CD14-positive monocyte (primary cell): ENCODE measurements around the gene TRABD. TPM values are rescaled to one million over a fixed set of nuclear protein-coding genes. Genes with fewer than 3 reads are reported as not detected.
A peak's percentile ranks its signal among the peaks of the same experiment; 100 is the strongest.

ENCODE experiments used
- DNase-seq, 3 donors: peaks; one replicate each; pipeline ENCODE4 v3.0.0-alpha.2; 2011 to 2022
- H2AFZ ChIP-seq: 2 replicates; pipeline ENCODE4 v1.6.0; 2012; ENCODE audit warnings: mild to moderate bottlenecking, low read depth, low read length, inconsistent platforms; ENCODE audit not compliant: insufficient read depth, poor library complexity, severe bottlenecking
- H3K27ac ChIP-seq, 2 donors: 1 replicate in 1 of 2; 2 replicates in 1 of 2; pipeline ENCODE4 v1.5.1; 2012 to 2013; ENCODE audit warnings: low read length in 2 of 2, control low read depth in 1 of 2, inconsistent platforms in 1 of 2, low read depth in 1 of 2, mild to moderate bottlenecking in 1 of 2
- H3K27me3 ChIP-seq, 2 donors: one replicate each; pipeline versions ENCODE4 v1.6.0 to v1.6.1; 2011 to 2013; ENCODE audit warnings: low read length in 2 of 2; ENCODE audit not compliant: control insufficient read depth in 2 of 2, insufficient read depth in 2 of 2
- H3K36me3 ChIP-seq, 2 donors: replicated peaks in 1 of 2; 1 replicate in 1 of 2; 2 replicates in 1 of 2; pipeline versions ENCODE4 v1.5.1 to v1.6.1; 2012 to 2013; ENCODE audit warnings: low read length in 2 of 2, control low read depth in 1 of 2, inconsistent platforms in 1 of 2, mild to moderate bottlenecking in 1 of 2; ENCODE audit not compliant: insufficient read depth in 2 of 2, control insufficient read depth in 1 of 2
- H3K4me1 ChIP-seq, 2 donors: 1 replicate in 1 of 2; 2 replicates in 1 of 2; pipeline versions ENCODE4 v1.5.1 to v1.6.1; 2012 to 2013; ENCODE audit warnings: low read length in 2 of 2, control low read depth in 1 of 2, inconsistent platforms in 1 of 2, mild to moderate bottlenecking in 1 of 2, moderate library complexity in 1 of 2; ENCODE audit not compliant: insufficient read depth in 2 of 2, control insufficient read depth in 1 of 2
- H3K4me2 ChIP-seq: replicated peaks from 2 replicates; pipeline ENCODE3; 2012; ENCODE audit warnings: low read length, moderate library complexity, mild to moderate bottlenecking; ENCODE audit not compliant: poor library complexity, severe bottlenecking; ENCODE audit errors: extremely low read depth
- H3K4me3 ChIP-seq, 3 experiments: fragments of 200-600 bp in 1 of 3; sonication (generic) in 1 of 3; replicated peaks in 1 of 3; 1 replicate in 2 of 3; 2 replicates in 1 of 3; pipeline ENCODE4 v1.5.1; 2011 to 2013; ENCODE audit warnings: low read length in 3 of 3, mild to moderate bottlenecking in 3 of 3, control low read depth in 2 of 3, low read depth in 2 of 3, inconsistent platforms in 1 of 3, moderate library complexity in 1 of 3
- H3K79me2 ChIP-seq: 2 replicates; pipeline ENCODE4 v1.6.0; 2012; ENCODE audit warnings: mild to moderate bottlenecking, control low read depth, inconsistent platforms, low read length, moderate library complexity; ENCODE audit not compliant: insufficient read depth
- H3K9ac ChIP-seq: 2 replicates; pipeline ENCODE4 v1.6.0; 2017; ENCODE audit warnings: low read length, mild to moderate bottlenecking; ENCODE audit not compliant: insufficient read depth, poor library complexity, severe bottlenecking
- H3K9me3 ChIP-seq, 2 donors: replicated peaks in 1 of 2; 1 replicate in 1 of 2; 2 replicates in 1 of 2; pipeline versions ENCODE4 v1.5.1 to v1.6.1; 2012 to 2013; ENCODE audit warnings: low read length in 2 of 2, control low read depth in 1 of 2; ENCODE audit not compliant: control insufficient read depth in 1 of 2, insufficient read depth in 1 of 2
- H4K20me1 ChIP-seq: 2 replicates; pipeline ENCODE4 v1.6.0; 2012; ENCODE audit warnings: mild to moderate bottlenecking, low read length, control low read depth, moderate library complexity; ENCODE audit not compliant: insufficient read depth
- H3K27ac Mint-ChIP-seq, 7 donors: one replicate each; pipeline ENCODE4 v1.8.0; 2020; ENCODE audit warnings: mild to moderate bottlenecking in 7 of 7, mixed read lengths in 7 of 7, moderate library complexity in 6 of 7, inconsistent platforms in 2 of 7
- H3K27me3 Mint-ChIP-seq, 3 donors: one replicate each; pipeline ENCODE4 v1.8.0; 2021 to 2022; ENCODE audit warnings: low read depth in 3 of 3, mild to moderate bottlenecking in 3 of 3, mixed read lengths in 3 of 3, moderate library complexity in 3 of 3, inconsistent platforms in 1 of 3
- H3K36me3 Mint-ChIP-seq, 2 donors: one replicate each; pipeline ENCODE4 v1.8.0; 2020; ENCODE audit warnings: mixed read lengths in 2 of 2, inconsistent platforms in 1 of 2, mild to moderate bottlenecking in 1 of 2
- H3K4me1 Mint-ChIP-seq: one replicate; pipeline ENCODE4 v1.8.0; 2020; ENCODE audit warnings: mild to moderate bottlenecking, mixed read lengths
- H3K4me3 Mint-ChIP-seq, 2 donors: one replicate each; pipeline ENCODE4 v1.8.0; 2020; ENCODE audit warnings: mild to moderate bottlenecking in 2 of 2, mixed read lengths in 2 of 2, moderate library complexity in 1 of 2
- H3K9me3 Mint-ChIP-seq, 7 donors: one replicate each; pipeline ENCODE4 v1.8.0; 2020 to 2022; ENCODE audit warnings: mixed read lengths in 7 of 7, mild to moderate bottlenecking in 6 of 7, moderate library complexity in 6 of 7, inconsistent platforms in 2 of 7
- WGBS: methylation state at CpG from one replicate; pipeline ENCODE4 v1.1.5; 2013; ENCODE audit warnings: missing lambda C conversion rate; ENCODE audit not compliant: insufficient coverage; 5-methylcytosine and 5-hydroxymethylcytosine counted together
- intact Hi-C, 2 donors: fragments of 100-400 bp; cut with micrococcal nuclease; formaldehyde crosslinking; loops; one replicate each; pipeline versions ENCODE4 v1.15.0 to v1.15.1; 2023
- polyA plus RNA-seq, 3 donors: library from polyadenylated mRNA; depleted of rRNA in 1 of 3; unstranded in 2 of 3; stranded (reverse) in 1 of 3; fragments of 300-500 nt in 2 of 3; fragments of >200 nt in 1 of 3; fragmentation: Illumina TruSeq in 2 of 3; gene quantifications; 1 replicate in 2 of 3; 2 replicates in 1 of 3; pipeline ENCODE4 v1.2.3, GENCODE V29; 2012 to 2021
- TF ChIP-seq, protein P1 (sequence below): fragments of 200-600 bp; IDR thresholded peaks from one replicate; pipeline ENCODE4 v1.8.0; 2022; ENCODE audit warnings: antibody characterized with exemption, mild to moderate bottlenecking

The TRABD gene
- polyA plus RNA-seq, 3 donors = 34.5 to 240 (median 39.3) TPM

DNA sequence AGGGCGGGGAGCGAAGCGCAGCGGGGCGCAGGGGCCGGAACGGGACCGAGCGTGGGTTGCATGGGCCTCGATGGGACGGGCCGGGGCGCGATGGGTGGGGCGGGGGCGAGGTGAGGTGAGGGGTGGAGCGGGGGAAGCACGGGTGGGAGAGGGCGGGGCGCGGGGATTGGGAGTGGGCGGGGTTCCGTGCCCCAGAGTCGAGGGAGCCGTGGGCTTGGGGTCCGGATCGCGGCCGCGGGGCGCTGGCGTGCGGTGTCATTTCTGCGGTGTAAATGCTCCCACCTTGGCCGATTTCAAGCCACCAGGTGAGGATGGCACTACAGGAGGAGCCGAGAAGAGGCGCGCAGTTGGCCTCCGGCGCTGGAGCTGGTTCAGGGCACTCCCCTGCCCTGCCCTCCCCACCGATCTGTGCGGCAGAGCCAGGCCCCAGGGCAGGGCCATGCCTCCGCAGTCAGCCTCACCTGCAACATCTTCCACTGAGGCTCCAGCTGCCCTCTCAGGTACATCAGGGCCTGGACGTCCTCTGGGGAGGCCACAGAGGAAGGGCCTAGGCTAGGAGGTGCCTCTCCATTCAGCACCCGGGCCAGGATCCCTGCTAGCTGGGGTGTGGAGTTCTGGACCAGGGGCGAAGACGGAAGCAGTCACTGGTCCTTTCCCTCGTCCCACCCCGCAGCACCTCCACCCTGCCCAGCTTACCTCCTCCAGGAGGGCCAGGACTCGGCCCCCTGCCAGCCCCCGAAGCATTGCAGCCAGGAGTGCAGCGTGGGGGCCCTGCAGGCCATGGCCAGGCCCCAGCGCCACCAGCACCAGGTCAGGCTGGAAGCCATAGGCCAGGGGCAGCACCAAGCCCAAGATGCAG, 59.7 kb downstream of the TRABD start:
- 15% methylated on average over 42 of the region's 53 CpGs for WGBS
- no peaks in the 10 kb centered on the region for H3K9me3 ChIP-seq
- intact Hi-C loops = loop anchor here in 1 of 2 donors (2.0 kb wide), 1 partner anchor 97 kb away; the partner anchor contains the start of gene PPP6R2
- peaks cover 61 to 68% of the 10 kb centered on the region in 2 donors for H3K4me1 ChIP-seq
- H3K4me3 Mint-ChIP-seq = peak overlapping the region; percentile 96 to 98
- H2AFZ ChIP-seq = peak overlapping the region; percentile 97
- H3K9ac ChIP-seq = peak overlapping the region; percentile 90
- no peak for DNase-seq
- peak overlapping the region; percentile 97 to 100 (median 99) for H3K27ac Mint-ChIP-seq
- H3K79me2 ChIP-seq = peaks cover 70% of the 10 kb centered on the region
- peak overlapping the region; percentile 95 for H3K4me2 ChIP-seq
- H3K4me3 ChIP-seq = peak overlapping the region; percentile 77 to 99 (median 98)
- H4K20me1 ChIP-seq = peaks cover 17% of the 10 kb centered on the region
- H3K27me3 Mint-ChIP-seq = no peaks in the 10 kb centered on the region
- no peaks in the 10 kb centered on the region for H3K9me3 Mint-ChIP-seq
- TF ChIP-seq, protein P1, sequence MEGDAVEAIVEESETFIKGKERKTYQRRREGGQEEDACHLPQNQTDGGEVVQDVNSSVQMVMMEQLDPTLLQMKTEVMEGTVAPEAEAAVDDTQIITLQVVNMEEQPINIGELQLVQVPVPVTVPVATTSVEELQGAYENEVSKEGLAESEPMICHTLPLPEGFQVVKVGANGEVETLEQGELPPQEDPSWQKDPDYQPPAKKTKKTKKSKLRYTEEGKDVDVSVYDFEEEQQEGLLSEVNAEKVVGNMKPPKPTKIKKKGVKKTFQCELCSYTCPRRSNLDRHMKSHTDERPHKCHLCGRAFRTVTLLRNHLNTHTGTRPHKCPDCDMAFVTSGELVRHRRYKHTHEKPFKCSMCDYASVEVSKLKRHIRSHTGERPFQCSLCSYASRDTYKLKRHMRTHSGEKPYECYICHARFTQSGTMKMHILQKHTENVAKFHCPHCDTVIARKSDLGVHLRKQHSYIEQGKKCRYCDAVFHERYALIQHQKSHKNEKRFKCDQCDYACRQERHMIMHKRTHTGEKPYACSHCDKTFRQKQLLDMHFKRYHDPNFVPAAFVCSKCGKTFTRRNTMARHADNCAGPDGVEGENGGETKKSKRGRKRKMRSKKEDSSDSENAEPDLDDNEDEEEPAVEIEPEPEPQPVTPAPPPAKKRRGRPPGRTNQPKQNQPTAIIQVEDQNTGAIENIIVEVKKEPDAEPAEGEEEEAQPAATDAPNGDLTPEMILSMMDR = no peak
- peak overlapping the region; percentile 87 to 96 for H3K27ac ChIP-seq
- H3K4me1 Mint-ChIP-seq = peaks cover 53% of the 10 kb centered on the region
- no peaks in the 10 kb centered on the region for H3K27me3 ChIP-seq
- peaks cover 8 to 20% of the 10 kb centered on the region in 2 donors for H3K36me3 Mint-ChIP-seq
- peaks cover 15 to 35% of the 10 kb centered on the region in 2 donors for H3K36me3 ChIP-seq

DNA sequence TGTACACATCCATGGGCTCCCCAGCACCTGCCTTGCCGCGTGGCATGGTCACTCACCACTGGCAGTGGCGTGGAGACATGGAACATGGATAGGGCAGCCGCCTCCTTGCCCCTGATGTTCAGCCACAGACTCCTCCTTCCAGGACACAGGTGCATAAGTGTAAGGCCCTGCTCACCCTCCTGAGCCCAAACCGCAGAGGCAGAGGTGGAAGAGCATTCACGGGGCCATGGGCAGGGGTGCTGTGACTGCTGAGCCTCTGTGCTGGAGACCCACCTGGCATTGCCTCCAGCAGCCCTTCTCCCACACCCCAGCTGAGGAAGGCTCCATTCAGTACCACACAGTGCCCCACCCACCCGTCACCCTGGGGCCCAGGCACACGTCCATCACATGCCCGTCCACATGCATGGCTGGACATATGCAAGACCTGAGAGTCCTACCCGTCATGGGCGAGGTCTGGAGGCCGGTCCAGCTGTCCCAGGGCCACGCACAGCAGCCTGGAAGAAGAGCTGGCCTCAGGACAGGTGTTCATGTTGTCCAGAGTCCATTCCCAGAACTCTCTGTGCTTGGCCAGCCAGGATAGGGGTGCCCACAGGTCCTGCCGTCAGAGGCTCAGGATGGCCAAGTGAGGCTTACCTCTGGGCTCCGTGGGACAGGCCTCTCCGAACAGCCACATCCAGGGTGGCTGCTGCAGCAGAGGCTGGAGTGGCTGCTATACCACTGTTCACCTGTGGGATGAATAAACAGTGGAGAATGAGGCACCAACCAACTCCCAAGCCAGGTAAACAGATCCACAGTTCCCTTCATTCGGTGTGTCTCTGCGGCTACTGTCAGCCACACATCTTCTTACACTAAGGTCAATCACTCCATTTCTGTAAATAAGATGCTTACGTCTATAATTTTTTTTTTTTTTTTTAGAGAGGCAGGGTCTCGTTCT, 60.8 kb downstream of the TRABD start:
- peak overlapping the region; percentile 90 for H3K9ac ChIP-seq
- intact Hi-C loops = no loop called here
- H3K4me2 ChIP-seq = peak overlapping the region; percentile 95

More for the DNA sequence above, 60.8 kb downstream of the TRABD start:
- H3K27ac Mint-ChIP-seq = peak overlapping the region; percentile 6 to 98 (median 68)
- 94% methylated on average over 14 of the region's 20 CpGs for WGBS
- H3K4me1 Mint-ChIP-seq = peaks cover 48% of the 10 kb centered on the region
- no peaks in the 10 kb centered on the region for H3K27me3 Mint-ChIP-seq
- H3K9me3 Mint-ChIP-seq = no peaks in the 10 kb centered on the region
- H3K36me3 ChIP-seq = peaks cover 15 to 35% of the 10 kb centered on the region in 2 donors
- no peaks in the 10 kb centered on the region for H3K27me3 ChIP-seq
- DNase-seq = no peak
- no peak overlapping the region for H2AFZ ChIP-seq
- H3K79me2 ChIP-seq = peaks cover 59% of the 10 kb centered on the region
- H4K20me1 ChIP-seq = peaks cover 16% of the 10 kb centered on the region
- H3K4me3 ChIP-seq = peak overlapping the region in 1 of 3 experiments; percentile 98
- H3K9me3 ChIP-seq = no peaks in the 10 kb centered on the region
- peak overlapping the region; percentile 87 to 96 for H3K27ac ChIP-seq
- peaks cover 61 to 74% of the 10 kb centered on the region in 2 donors for H3K4me1 ChIP-seq
- peaks cover 8 to 20% of the 10 kb centered on the region in 2 donors for H3K36me3 Mint-ChIP-seq
- TF ChIP-seq, protein P1 = no peak
- peak overlapping the region in 1 of 2 donors; percentile 37 for H3K4me3 Mint-ChIP-seq
